Ureter (tissue), 1 donor: ENCODE data around the gene IFITM10. TPM values are rescaled to one million over a fixed set of nuclear protein-coding genes. Genes with fewer than 3 reads are reported as not detected.

Experiments used
- DNase-seq: peaks from one replicate; pipeline ENCODE4 v3.0.0-alpha.2; 2020; ENCODE audit warnings: low spot score
- total RNA-seq: library from RNA; stranded (reverse); gene quantifications from one replicate; pipeline ENCODE4 v1.2.4, GENCODE V29; 2023
- donor health status: DM: yes; HTN: yes; CAD: no.

IFITM10 gene
- total RNA-seq, 1 donor from 2014 or later: 49.2 TPM

GRCh38 chr11:1778141-1778911 lies 27.9 kb upstream of the IFITM10 start:
- DNase-seq: peak; percentile 77

- DNase-seq: peak; percentile 46
Observed at GRCh38 chr11:1777737-1778136, 27.3 kb upstream of the IFITM10 start.

GRCh38 chr11:1776944-1777715 lies 26.7 kb upstream of the IFITM10 start:
- DNase-seq: no peak

- no peak for DNase-seq
Observed at GRCh38 chr11:1776331-1776851, 26.0 kb upstream of the IFITM10 start.

GRCh38 chr11:1774886-1775285 lies 24.5 kb upstream of the IFITM10 start:
- DNase-seq: no peak

- no peak for DNase-seq
Observed at GRCh38 chr11:1773994-1774550, 23.7 kb upstream of the IFITM10 start.

GRCh38 chr11:1773131-1773993 lies 23.0 kb upstream of the IFITM10 start:
- DNase-seq: peak; percentile 45

GRCh38 chr11:1772270-1773130 lies 22.1 kb upstream of the IFITM10 start:
- peak; percentile 73 for DNase-seq

- no peak for DNase-seq
Observed at GRCh38 chr11:1771700-1772099, 21.3 kb upstream of the IFITM10 start.

- no peak for DNase-seq
Observed at GRCh38 chr11:1771273-1771672, 20.9 kb upstream of the IFITM10 start.

- no peak for DNase-seq
Observed at GRCh38 chr11:1770528-1770927, 20.1 kb upstream of the IFITM10 start.

GRCh38 chr11:1770061-1770460 lies 19.7 kb upstream of the IFITM10 start:
- DNase-seq: no peak

- peak; percentile 46 for DNase-seq
Observed at GRCh38 chr11:1769304-1769936, 19.0 kb upstream of the IFITM10 start.

- DNase-seq: no peak
Observed at GRCh38 chr11:1768141-1768469, 17.7 kb upstream of the IFITM10 start.

- no peak for DNase-seq
Observed at GRCh38 chr11:1767399-1768140, 17.2 kb upstream of the IFITM10 start.

GRCh38 chr11:1766719-1767398 lies 16.5 kb upstream of the IFITM10 start:
- DNase-seq: no peak

- no peak for DNase-seq
Observed at GRCh38 chr11:1765871-1766718, 15.7 kb upstream of the IFITM10 start.
